ENCODE results near the gene FANCI.
"Not testable (repeated sequence)": the region's sequence is repeated elsewhere in the genome, so short reads cannot be mapped to it uniquely, and the experiment has no call there.

The FANCI gene

GRCh38 chr15:89244574-89244903 is 760 bp downstream of the FANCI start:
- DNase-seq (ENCODE audit: low read depth, low spot score), result no peak
- peak overlapping the region; percentile 95 for H3K4me3 ChIP-seq (ENCODE audit: low read depth, low read length)
- TF ChIP-seq CTCF (IDR thresholded peaks at IDR 0.05; ENCODE audit: insufficient read depth, low read length, missing control alignments), result no peak
- POLR2A ChIA-PET, result interaction anchor here (0.8 kb wide), 1 partner anchor 11 kb away, joined by 3 read pairs; no protein-coding TSS in a partner anchor
- CTCF ChIA-PET, result interaction anchor here (0.7 to 3.3 kb wide), 8 partner anchors 8 to 115 kb away, joined by 3 to 26 read pairs (median 4); no protein-coding TSS in a partner anchor

GRCh38 chr15:89247446-89247845 is 3.7 kb downstream of the FANCI start:
- CTCF ChIA-PET, result interaction anchor here (1.0 to 1.1 kb wide), 2 partner anchors 29 to 41 kb away, joined by 4 to 8 read pairs; no protein-coding TSS in a partner anchor

GRCh38 chr15:89248584-89248983 is 4.8 kb downstream of the FANCI start:
- POLR2A ChIA-PET, result no interaction called here
- CTCF ChIA-PET, result interaction anchor here (1.5 kb wide), 2 partner anchors 42 to 191 kb away, joined by 3 to 4 read pairs; no protein-coding TSS in a partner anchor
- DNase-seq (ENCODE audit: low read depth, low spot score), result no peak
- no peak overlapping the region for H3K4me3 ChIP-seq (ENCODE audit: low read depth, low read length)
- no peak for TF ChIP-seq CTCF (IDR thresholded peaks at IDR 0.05; ENCODE audit: insufficient read depth, low read length, missing control alignments)

More at GRCh38 chr15:89247446-89247845, 3.7 kb downstream of the FANCI start:
- H3K4me3 ChIP-seq (ENCODE audit: low read depth, low read length), result no peak overlapping the region
- DNase-seq (ENCODE audit: low read depth, low spot score), result no peak
- POLR2A ChIA-PET, result no interaction called here
- no peak for TF ChIP-seq CTCF (IDR thresholded peaks at IDR 0.05; ENCODE audit: insufficient read depth, low read length, missing control alignments)

DNA sequence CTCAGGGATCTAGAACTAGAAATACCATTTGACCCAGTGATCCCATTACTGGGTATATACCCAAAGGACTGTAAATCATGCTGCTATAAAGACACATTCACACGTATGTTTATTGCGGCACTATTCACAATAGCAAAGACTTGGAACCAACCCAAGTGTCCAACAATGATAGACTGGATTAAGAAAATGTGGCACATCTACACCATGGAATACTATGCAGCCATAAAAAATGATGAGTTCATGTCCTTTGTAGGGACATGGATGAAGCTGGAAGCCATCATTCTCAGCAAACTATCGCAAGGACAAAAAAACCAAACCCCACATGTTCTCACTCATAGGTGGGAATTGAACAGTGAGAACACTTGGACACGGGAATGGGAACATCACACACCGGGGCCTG is 6.4 kb downstream of the FANCI start:
- POLR2A ChIA-PET; H3K4me3 ChIP-seq (ENCODE audit: low read depth, low read length); DNase-seq (ENCODE audit: low read depth, low spot score); CTCF ChIA-PET: not testable (repeated sequence)

DNA sequence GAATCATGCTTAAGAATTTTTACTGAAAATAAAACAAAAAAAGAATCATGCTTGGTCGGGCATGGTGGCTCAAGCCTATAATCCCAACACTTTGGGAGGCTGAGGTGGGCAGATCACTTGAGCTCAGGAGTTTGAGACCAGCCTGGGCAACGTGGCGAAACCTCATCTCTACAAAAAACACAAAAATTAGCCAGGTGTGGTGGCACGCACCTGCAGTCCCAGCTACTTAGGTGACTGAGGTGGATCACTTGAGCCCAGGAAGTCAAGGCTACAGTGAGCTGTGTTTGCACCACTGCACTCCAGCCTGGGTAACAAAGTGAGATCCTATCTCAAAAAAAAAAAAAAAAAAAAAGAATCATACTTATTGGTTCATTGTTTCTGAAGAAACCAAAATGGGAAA is 33.5 kb downstream of the FANCI start:
- POLR2A ChIA-PET, result not testable (repeated sequence)
- CTCF ChIA-PET, result interaction anchor here (1.1 to 4.3 kb wide), 4 partner anchors 10 to 71 kb away, joined by 4 to 21 read pairs (median 4); no protein-coding TSS in a partner anchor

GRCh38 chr15:89278307-89278706 is 34.5 kb downstream of the FANCI start:
- TF ChIP-seq CTCF (IDR thresholded peaks at IDR 0.05; ENCODE audit: insufficient read depth, low read length, missing control alignments), result no peak
- DNase-seq (ENCODE audit: low read depth, low spot score), result no peak
- POLR2A ChIA-PET, result no interaction called here
- H3K4me3 ChIP-seq (ENCODE audit: low read depth, low read length), result no peak overlapping the region
- CTCF ChIA-PET, result interaction anchor here (1.5 kb wide), 1 partner anchor 14 kb away, joined by 4 read pairs; no protein-coding TSS in a partner anchor

More for the DNA sequence above, 33.5 kb downstream of the FANCI start:
- DNase-seq (ENCODE audit: low read depth, low spot score); H3K4me3 ChIP-seq (ENCODE audit: low read depth, low read length): not testable (repeated sequence)

- DNase-seq (ENCODE audit: low read depth, low spot score), result no peak
- no peak overlapping the region for H3K4me3 ChIP-seq (ENCODE audit: low read depth, low read length)
- POLR2A ChIA-PET, result no interaction called here
- CTCF ChIA-PET, result interaction anchor here (0.9 to 4.1 kb wide), 4 partner anchors 12 to 76 kb away, joined by 3 to 17 read pairs (median 6); no protein-coding TSS in a partner anchor
- no peak for TF ChIP-seq CTCF (IDR thresholded peaks at IDR 0.05; ENCODE audit: insufficient read depth, low read length, missing control alignments)
Observed at GRCh38 chr15:89282631-89283030, 38.9 kb downstream of the FANCI start.

Measured in AG04449 (cell line).